ENCODE results near the gene DHX35.

GRCh38 chr20:38999217-38999616 is 37.1 kb downstream of the DHX35 start:
- TF ChIP-seq POLR2A (IDR thresholded peaks at IDR 0.05) = no peak
- TF ChIP-seq CTCF (IDR thresholded peaks at IDR 0.05) = no peak
